Tibial nerve (tissue), 4 donors: ENCODE data around the gene RPTOR. TPM values are rescaled to one million over a fixed set of nuclear protein-coding genes. Genes with fewer than 3 reads are reported as not detected.

Experiments used
- DNase-seq, 2 donors: peaks; one replicate each; pipeline ENCODE4 v3.0.0-alpha.2; 2019; ENCODE audit warnings: low spot score in 2 of 2
- H3K27ac ChIP-seq, 4 donors: fragments of 200-600 bp; sonication (generic) in 3 of 4; one replicate each; pipeline ENCODE4 v1.5.1; 2017 to 2019; ENCODE audit warnings: mild to moderate bottlenecking in 1 of 4
- H3K27me3 ChIP-seq, 2 donors: fragments of 200-600 bp; sonication (generic) in 1 of 2; one replicate each; pipeline versions ENCODE4 v1.5.1 to v1.6.0; 2017 to 2019
- H3K36me3 ChIP-seq, 3 donors: fragments of 200-600 bp; sonication (generic); one replicate each; pipeline ENCODE4 v1.5.1; 2018 to 2019
- H3K4me1 ChIP-seq, 4 donors: fragments of 200-600 bp; sonication (generic) in 3 of 4; one replicate each; pipeline ENCODE4 v1.5.1; 2017 to 2019
- H3K4me3 ChIP-seq, 4 donors: fragments of 200-600 bp; sonication (generic) in 3 of 4; one replicate each; pipeline ENCODE4 v1.5.1; 2017 to 2019; ENCODE audit warnings: mild to moderate bottlenecking in 1 of 4, moderate library complexity in 1 of 4
- H3K9me3 ChIP-seq, 4 donors: fragments of 200-600 bp; sonication (generic) in 3 of 4; one replicate each; pipeline ENCODE4 v1.5.1; 2017 to 2019
- CTCF ChIP-seq, 5 experiments: fragments of 200-600 bp in 3 of 5; fragments of 450-650 bp in 2 of 5; sonication (generic) in 3 of 5; IDR thresholded peaks; one replicate each; pipeline ENCODE4 v1.5.1; 2016 to 2019; ENCODE audit warnings: antibody characterized with exemption in 5 of 5, mild to moderate bottlenecking in 3 of 5, moderate library complexity in 2 of 5
- EP300 ChIP-seq, 2 donors: sonication (generic); formaldehyde crosslinking; IDR thresholded peaks; one replicate each; pipeline ENCODE4 v1.6.1; 2017; ENCODE audit warnings: antibody characterized with exemption in 2 of 2, mild to moderate bottlenecking in 1 of 2
- POLR2A ChIP-seq, 2 donors: fragments of 450-650 bp; IDR thresholded peaks; one replicate each; pipeline ENCODE4 v1.6.1; 2017; ENCODE audit warnings: antibody characterized with exemption in 2 of 2, mild to moderate bottlenecking in 2 of 2, moderate library complexity in 2 of 2
- WGBS, 2 donors: methylation state at CpG; one replicate each; pipeline ENCODE4 v1.1.5; 2018; 5-methylcytosine and 5-hydroxymethylcytosine counted together
- total RNA-seq, 4 donors: library from RNA; depleted of rRNA; stranded (reverse); fragments of >200 nt; gene quantifications; one replicate each; pipeline ENCODE4 v1.1.0, GENCODE V29; 2016

Gene RPTOR
- total RNA-seq, 4 donors from 2014 or later, result 34.7 to 56.4 (median 40.1) TPM

- H3K27me3 ChIP-seq, result no peaks in the 10 kb centered on the region
- H3K9me3 ChIP-seq, result no peaks in the 10 kb centered on the region
- no peak for TF ChIP-seq POLR2A (IDR thresholded peaks at IDR 0.05)
- TF ChIP-seq EP300 (IDR thresholded peaks at IDR 0.05), result no peak
- no peak for TF ChIP-seq CTCF (IDR thresholded peaks at IDR 0.05)
- DNase-seq, result no peak
- WGBS, 2 donors, result 90 to 92% methylated on average over 35 to 36 of the region's 39 CpGs
- H3K27ac ChIP-seq, result no peak overlapping the region
- no peaks in the 10 kb centered on the region for H3K4me1 ChIP-seq
- no peak overlapping the region for H3K4me3 ChIP-seq
- peaks cover 0 to 88% (median 0%) of the 10 kb centered on the region in 3 donors for H3K36me3 ChIP-seq
Observed at GRCh38 chr17:80906364-80907259, 362.0 kb downstream of the RPTOR start.

- no peak overlapping the region for H3K4me3 ChIP-seq
- H3K4me1 ChIP-seq, result no peaks in the 10 kb centered on the region
- no peaks in the 10 kb centered on the region for H3K27me3 ChIP-seq
- peaks cover 0 to 89% (median 0%) of the 10 kb centered on the region in 3 donors for H3K36me3 ChIP-seq
- H3K27ac ChIP-seq, result no peak overlapping the region
- H3K9me3 ChIP-seq, result no peaks in the 10 kb centered on the region
- 94% methylated on average over 12 of the region's 12 CpGs for WGBS, 2 donors
- no peak for DNase-seq
- no peak for TF ChIP-seq EP300 (IDR thresholded peaks at IDR 0.05)
- no peak for TF ChIP-seq POLR2A (IDR thresholded peaks at IDR 0.05)
- TF ChIP-seq CTCF (IDR thresholded peaks at IDR 0.05), result no peak
Observed at GRCh38 chr17:80907281-80907680, 362.6 kb downstream of the RPTOR start.

- WGBS, 2 donors, result 88% methylated on average over 12 of the region's 12 CpGs
- no peak for DNase-seq
Observed at GRCh38 chr17:80908211-80908610, 363.6 kb downstream of the RPTOR start.

GRCh38 chr17:80908776-80909175 is 364.1 kb downstream of the RPTOR start:
- H3K36me3 ChIP-seq, result peaks cover 0 to 89% (median 0%) of the 10 kb centered on the region in 3 donors
- WGBS, 2 donors, result 92 to 97% methylated on average over 13 of the region's 13 CpGs
- TF ChIP-seq EP300 (IDR thresholded peaks at IDR 0.05) (no peak), POLR2A (IDR thresholded peaks at IDR 0.05) (no peak), CTCF (IDR thresholded peaks at IDR 0.05) (no peak)
- H3K4me3 ChIP-seq, result no peak overlapping the region
- no peaks in the 10 kb centered on the region for H3K9me3 ChIP-seq
- DNase-seq, result no peak
- no peaks in the 10 kb centered on the region for H3K4me1 ChIP-seq
- no peak overlapping the region for H3K27ac ChIP-seq
- no peaks in the 10 kb centered on the region for H3K27me3 ChIP-seq

More at GRCh38 chr17:80908211-80908610, 363.6 kb downstream of the RPTOR start:
- no peaks in the 10 kb centered on the region for H3K9me3 ChIP-seq
- TF ChIP-seq POLR2A (IDR thresholded peaks at IDR 0.05) (no peak), EP300 (IDR thresholded peaks at IDR 0.05) (no peak), CTCF (IDR thresholded peaks at IDR 0.05) (no peak)
- no peaks in the 10 kb centered on the region for H3K4me1 ChIP-seq
- no peaks in the 10 kb centered on the region for H3K27me3 ChIP-seq
- peaks cover 0 to 89% (median 0%) of the 10 kb centered on the region in 3 donors for H3K36me3 ChIP-seq
- H3K4me3 ChIP-seq, result no peak overlapping the region
- no peak overlapping the region for H3K27ac ChIP-seq

GRCh38 chr17:80909635-80910034 is 365.0 kb downstream of the RPTOR start:
- no peak for DNase-seq
- H3K4me1 ChIP-seq, result no peaks in the 10 kb centered on the region
- H3K4me3 ChIP-seq, result no peak overlapping the region
- H3K36me3 ChIP-seq, result peaks cover 0 to 91% (median 0%) of the 10 kb centered on the region in 3 donors
- 84 to 91% methylated on average over 2 of the region's 2 CpGs for WGBS, 2 donors
- no peaks in the 10 kb centered on the region for H3K27me3 ChIP-seq
- TF ChIP-seq EP300 (IDR thresholded peaks at IDR 0.05) (no peak), POLR2A (IDR thresholded peaks at IDR 0.05) (no peak), CTCF (IDR thresholded peaks at IDR 0.05) (no peak)
- H3K9me3 ChIP-seq, result no peaks in the 10 kb centered on the region
- no peak overlapping the region for H3K27ac ChIP-seq
